SK-N-SH (cell line): ENCODE data around the gene MYADML2. TPM values are rescaled to one million over a fixed set of nuclear protein-coding genes. Genes with fewer than 3 reads are reported as not detected.

Source experiments
- CTCF ChIA-PET: fragments of 300-600, 350-600 bp; formaldehyde crosslinking; extraction: SDS; loops from one replicate; lab custom pipeline; 2021; lab: Yijun Ruan, JAX
- POLR2A ChIA-PET: fragments of 350-600 bp; sonication (Branson Sonifier 250); formaldehyde crosslinking; extraction: SDS; loops from one replicate; lab custom pipeline; 2020; ENCODE audit warnings: antibody characterized with exemption, inconsistent platforms; lab: Yijun Ruan, JAX
- DNase-seq: peaks from one replicate; pipeline ENCODE4 v3.0.0; 2012
- H2AFZ ChIP-seq: fragments of 200-600 bp; sonication (generic); 2 replicates; pipeline ENCODE4 v1.8.1; 2016; ENCODE audit warnings: antibody characterized with exemption, mild to moderate bottlenecking, low read depth
- H3F3A ChIP-seq: fragments of 200-600 bp; sonication (generic); replicated peaks from 2 replicates; pipeline ENCODE3; 2016; ENCODE audit warnings: antibody characterized with exemption, mild to moderate bottlenecking; ENCODE audit not compliant: insufficient read depth
- H3K27ac ChIP-seq, 2 experiments: fragments of 200-500 bp in 1 of 2; fragments of 200-600 bp in 1 of 2; sonication (Bioruptor generic) in 1 of 2; sonication (generic), shearing (Covaris generic) in 1 of 2; 2 replicates each; pipeline versions ENCODE4 v1.5.1 to v1.6.1; 2014 to 2016; ENCODE audit warnings: low read depth in 2 of 2, inconsistent platforms in 1 of 2, low read length in 1 of 2, mild to moderate bottlenecking in 1 of 2, mixed read lengths in 1 of 2
- H3K27me3 ChIP-seq: fragments of 200-600 bp; sonication (generic), shearing (Covaris generic); 2 replicates; pipeline ENCODE4 v1.6.1; 2016; ENCODE audit warnings: mixed run types; ENCODE audit not compliant: insufficient read depth
- H3K36me3 ChIP-seq, 2 experiments: fragments of 200-500 bp in 1 of 2; fragments of 200-600 bp in 1 of 2; sonication (Bioruptor generic) in 1 of 2; sonication (generic) in 1 of 2; replicated peaks in 1 of 2; 2 replicates each; pipeline versions ENCODE3 to v1.5.1; 2014 to 2016; ENCODE audit warnings: low read length in 1 of 2, mild to moderate bottlenecking in 1 of 2; ENCODE audit not compliant: insufficient read depth in 2 of 2, control insufficient read depth in 1 of 2
- H3K4me1 ChIP-seq, 2 experiments: fragments of 200-500 bp in 1 of 2; fragments of 200-600 bp in 1 of 2; sonication (Bioruptor generic) in 1 of 2; sonication (generic), shearing (Covaris generic) in 1 of 2; 2 replicates each; pipeline versions ENCODE4 v1.5.1 to v1.6.1; 2014 to 2016; ENCODE audit warnings: low read depth in 1 of 2, low read length in 1 of 2, mixed run types in 1 of 2; ENCODE audit not compliant: insufficient read depth in 2 of 2, control insufficient read depth in 1 of 2
- H3K4me2 ChIP-seq: fragments of 200-600 bp; sonication (generic), shearing (Covaris generic); 2 replicates; pipeline ENCODE4 v1.6.1; 2017; ENCODE audit warnings: mixed run types
- H3K4me3 ChIP-seq, 2 experiments: fragments of 200-500 bp in 1 of 2; fragments of 200-600 bp in 1 of 2; sonication (Bioruptor generic) in 1 of 2; sonication (generic), shearing (Covaris generic) in 1 of 2; 2 replicates each; pipeline versions ENCODE4 v1.5.1 to v1.8.1; 2014 to 2016; ENCODE audit warnings: low read depth in 2 of 2, inconsistent platforms in 1 of 2, low read length in 1 of 2, mild to moderate bottlenecking in 1 of 2, mixed read lengths in 1 of 2, moderate library complexity in 1 of 2
- H3K79me2 ChIP-seq: fragments of 200-600 bp; sonication (generic); 2 replicates; pipeline ENCODE4 v1.8.1; 2017; ENCODE audit warnings: mild to moderate bottlenecking; ENCODE audit not compliant: insufficient read depth
- H3K9ac ChIP-seq: fragments of 200-600 bp; sonication (generic); 2 replicates; pipeline ENCODE4 v1.6.1; 2017; ENCODE audit warnings: mixed run types
- H3K9me2 ChIP-seq: fragments of 200-600 bp; sonication (generic); 2 replicates; pipeline ENCODE4 v1.6.1; 2017; ENCODE audit warnings: mixed run types
- H3K9me3 ChIP-seq: fragments of 200-600 bp; sonication (generic); 2 replicates; pipeline ENCODE4 v1.6.1; 2017; ENCODE audit warnings: mixed run types, mild to moderate bottlenecking, moderate library complexity
- H4K20me1 ChIP-seq: fragments of 200-600 bp; sonication (generic); 2 replicates; pipeline ENCODE4 v1.6.1; 2017; ENCODE audit warnings: mild to moderate bottlenecking, mixed run types; ENCODE audit not compliant: insufficient read depth
- EZH2phosphoT487 ChIP-seq: fragments of 200-600 bp; sonication (generic); IDR thresholded peaks from 2 replicates; pipeline ENCODE4 v1.6.1; 2017; ENCODE audit warnings: low read depth, mixed run types, mild to moderate bottlenecking, antibody characterized with exemption, moderate library complexity, borderline replicate concordance
- GABPA ChIP-seq: IDR thresholded peaks from 2 replicates; pipeline ENCODE4 v1.4.0; 2012; ENCODE audit warnings: low read depth, mild to moderate bottlenecking
- GATA2 ChIP-seq: sonication (generic); formaldehyde crosslinking; IDR thresholded peaks from 2 replicates; pipeline ENCODE4 v1.5.0; 2020; ENCODE audit warnings: mild to moderate bottlenecking, missing genetic modification reagents
- MXI1 ChIP-seq: IDR thresholded peaks from 2 replicates; pipeline ENCODE4 v1.6.1; 2012; ENCODE audit warnings: mild to moderate bottlenecking, low read depth, low read length, improper control_type of control experiment
- RAD21 ChIP-seq: IDR thresholded peaks from 2 replicates; pipeline ENCODE4 v1.6.1; 2012; ENCODE audit warnings: mild to moderate bottlenecking, low read length
- RFX5 ChIP-seq: IDR thresholded peaks from 2 replicates; pipeline ENCODE4 v1.6.1; 2012; ENCODE audit warnings: mild to moderate bottlenecking, improper control_type of control experiment, low read length
- RXRA ChIP-seq: IDR thresholded peaks from 2 replicates; pipeline ENCODE4 v1.4.0; 2012; ENCODE audit warnings: low read depth, mild to moderate bottlenecking, borderline replicate concordance
- SMC3 ChIP-seq: IDR thresholded peaks from 2 replicates; pipeline ENCODE4 v1.6.1; 2012; ENCODE audit warnings: low read depth, low read length, improper control_type of control experiment
- TAF1 ChIP-seq: IDR thresholded peaks from 2 replicates; pipeline ENCODE4 v1.6.1; 2012; ENCODE audit warnings: low read depth, mild to moderate bottlenecking, low read length, moderate library complexity, borderline replicate concordance
- TCF12 ChIP-seq: IDR thresholded peaks from 2 replicates; pipeline ENCODE4 v1.4.0; 2012
- WGBS: methylation state at CpG from one replicate; pipeline ENCODE4 v1.1.6; 2017; ENCODE audit warnings: low lambda C conversion rate; 5-methylcytosine and 5-hydroxymethylcytosine counted together
- polyA plus RNA-seq, 3 experiments: library from polyadenylated mRNA; depleted of rRNA; stranded (reverse); fragments of >200 nt; gene quantifications; 2 replicates each; pipeline ENCODE4 v1.2.3, GENCODE V29; 2012
- TF ChIP-seq, protein P1 (sequence below): fragments of 150-350 bp; IDR thresholded peaks from 2 replicates; pipeline ENCODE4 v1.6.1; 2017; ENCODE audit warnings: antibody characterized with exemption, low read length, low read depth, borderline replicate concordance
- TF ChIP-seq, protein P2 (sequence below): IDR thresholded peaks from 2 replicates; pipeline ENCODE4 v1.4.0; 2012; ENCODE audit warnings: low read depth, borderline replicate concordance
- TF ChIP-seq, protein P3 (sequence below): IDR thresholded peaks from 2 replicates; pipeline ENCODE4 v1.4.0; 2012; ENCODE audit warnings: low read depth
- TF ChIP-seq, protein P4 (sequence below): IDR thresholded peaks from 2 replicates; pipeline ENCODE4 v1.4.0; 2012; ENCODE audit warnings: low read depth, borderline replicate concordance

MYADML2 gene
- polyA plus RNA-seq, 1 of the 3 experiments (the other 2 are of a cell fraction): not detected

DNA sequence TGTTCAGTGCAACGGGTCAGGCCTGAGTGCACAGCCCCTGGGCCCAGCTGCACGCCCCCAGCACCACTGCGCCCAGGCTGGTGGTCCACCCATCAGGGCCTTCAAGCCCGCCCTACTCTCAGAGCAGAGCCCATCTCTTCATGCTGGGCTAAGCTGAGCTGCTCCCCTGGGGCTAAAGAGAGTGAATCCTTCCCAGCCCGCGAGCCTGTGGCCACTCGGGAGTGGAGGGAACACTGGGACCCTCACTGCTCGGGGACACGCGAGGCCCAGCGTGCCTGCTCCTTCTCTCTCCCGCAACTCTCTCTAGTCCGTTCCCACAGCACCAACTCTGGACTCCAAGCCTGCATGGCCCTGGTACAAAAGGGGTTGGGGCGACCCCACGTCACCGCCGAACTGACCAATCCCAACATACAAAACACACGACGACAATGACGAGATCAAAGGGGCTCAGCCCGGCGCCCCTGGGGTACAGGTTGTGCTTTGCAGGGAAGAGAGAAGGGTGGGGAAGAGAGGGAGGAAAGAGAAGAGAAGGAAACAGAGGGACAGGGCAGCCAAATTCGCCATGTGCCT, 25.0 kb downstream of the MYADML2 start:
- H3F3A ChIP-seq: peaks cover 15% of the 10 kb centered on the region
- H3K4me1 ChIP-seq: peaks cover 16 to 28% of the 10 kb centered on the region in 2 experiments; a peak in 3 of 4 replicates
- H3K9me3 ChIP-seq: no peaks in the 10 kb centered on the region
- H3K4me2 ChIP-seq: no peak overlapping the region
- DNase-seq: no peak
- H3K36me3 ChIP-seq: peaks cover 9 to 40% of the 10 kb centered on the region in 2 experiments
- ChIA-PET POLR2A (no interaction called here), CTCF (interaction anchor here (1.0 to 2.9 kb wide), 3 partner anchors 52 to 98 kb away, joined by 6 to 10 read pairs (median 6); no protein-coding TSS in a partner anchor)
- H3K27ac ChIP-seq: no peak overlapping the region
- no peak overlapping the region for H3K9ac ChIP-seq
- no peak overlapping the region for H2AFZ ChIP-seq
- no peaks in the 10 kb centered on the region for H3K27me3 ChIP-seq
- TF ChIP-seq, protein P1, sequence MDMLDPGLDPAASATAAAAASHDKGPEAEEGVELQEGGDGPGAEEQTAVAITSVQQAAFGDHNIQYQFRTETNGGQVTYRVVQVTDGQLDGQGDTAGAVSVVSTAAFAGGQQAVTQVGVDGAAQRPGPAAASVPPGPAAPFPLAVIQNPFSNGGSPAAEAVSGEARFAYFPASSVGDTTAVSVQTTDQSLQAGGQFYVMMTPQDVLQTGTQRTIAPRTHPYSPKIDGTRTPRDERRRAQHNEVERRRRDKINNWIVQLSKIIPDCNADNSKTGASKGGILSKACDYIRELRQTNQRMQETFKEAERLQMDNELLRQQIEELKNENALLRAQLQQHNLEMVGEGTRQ: no peak
- TF ChIP-seq GATA2 (CRISPR knock-in tag): no peak
- TF ChIP-seq, protein P2, sequence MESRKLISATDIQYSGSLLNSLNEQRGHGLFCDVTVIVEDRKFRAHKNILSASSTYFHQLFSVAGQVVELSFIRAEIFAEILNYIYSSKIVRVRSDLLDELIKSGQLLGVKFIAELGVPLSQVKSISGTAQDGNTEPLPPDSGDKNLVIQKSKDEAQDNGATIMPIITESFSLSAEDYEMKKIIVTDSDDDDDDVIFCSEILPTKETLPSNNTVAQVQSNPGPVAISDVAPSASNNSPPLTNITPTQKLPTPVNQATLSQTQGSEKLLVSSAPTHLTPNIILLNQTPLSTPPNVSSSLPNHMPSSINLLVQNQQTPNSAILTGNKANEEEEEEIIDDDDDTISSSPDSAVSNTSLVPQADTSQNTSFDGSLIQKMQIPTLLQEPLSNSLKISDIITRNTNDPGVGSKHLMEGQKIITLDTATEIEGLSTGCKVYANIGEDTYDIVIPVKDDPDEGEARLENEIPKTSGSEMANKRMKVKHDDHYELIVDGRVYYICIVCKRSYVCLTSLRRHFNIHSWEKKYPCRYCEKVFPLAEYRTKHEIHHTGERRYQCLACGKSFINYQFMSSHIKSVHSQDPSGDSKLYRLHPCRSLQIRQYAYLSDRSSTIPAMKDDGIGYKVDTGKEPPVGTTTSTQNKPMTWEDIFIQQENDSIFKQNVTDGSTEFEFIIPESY: no peak
- TF ChIP-seq TAF1: no peak
- no peak for TF ChIP-seq MXI1
- TF ChIP-seq GABPA: no peak
- TF ChIP-seq TCF12: no peak
- TF ChIP-seq, protein P3, sequence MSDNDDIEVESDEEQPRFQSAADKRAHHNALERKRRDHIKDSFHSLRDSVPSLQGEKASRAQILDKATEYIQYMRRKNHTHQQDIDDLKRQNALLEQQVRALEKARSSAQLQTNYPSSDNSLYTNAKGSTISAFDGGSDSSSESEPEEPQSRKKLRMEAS: no peak
- H3K9me2 ChIP-seq: no peaks in the 10 kb centered on the region
- H4K20me1 ChIP-seq: peaks cover 80% of the 10 kb centered on the region
- no peak overlapping the region for H3K4me3 ChIP-seq
- 92% methylated on average over 20 of the region's 23 CpGs for WGBS
- peaks cover 93% of the 10 kb centered on the region for H3K79me2 ChIP-seq

DNA sequence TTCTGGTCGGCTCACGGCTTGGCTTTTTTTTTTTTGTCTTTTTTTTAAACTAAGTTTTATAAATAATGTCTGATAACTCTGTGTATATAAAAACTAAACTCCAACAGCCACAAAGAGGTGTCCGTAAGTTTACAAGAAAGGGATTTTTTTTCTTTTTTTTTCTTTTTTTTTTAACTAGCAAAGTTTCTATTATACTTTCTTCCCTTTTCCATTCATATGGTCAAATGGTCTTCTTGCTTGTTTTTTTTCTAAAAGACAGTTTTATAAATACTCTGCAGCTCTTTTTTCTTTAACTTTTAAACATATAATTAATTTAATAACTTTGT, 25.5 kb downstream of the MYADML2 start:
- H3K27ac ChIP-seq: no peak overlapping the region

More for the DNA sequence above, 25.5 kb downstream of the MYADML2 start:
- ChIA-PET CTCF (interaction anchor here (1.0 to 2.9 kb wide), 3 partner anchors 38 to 99 kb away, joined by 5 to 10 read pairs (median 6); no protein-coding TSS in a partner anchor), POLR2A (no interaction called here)
- Histone ChIP-seq H3K9me2 (no peaks in the 10 kb centered on the region), H3K9me3 (no peaks in the 10 kb centered on the region), H3K9ac (no peak overlapping the region), H3K4me1 (peaks cover 22 to 33% of the 10 kb centered on the region in 2 experiments), H3K79me2 (peaks cover 93% of the 10 kb centered on the region), H2AFZ (no peak overlapping the region), H3F3A (peaks cover 19% of the 10 kb centered on the region), H3K4me3 (no peak overlapping the region), H4K20me1 (peaks cover 84% of the 10 kb centered on the region), H3K27me3 (no peaks in the 10 kb centered on the region), H3K36me3 (peaks cover 9 to 40% of the 10 kb centered on the region in 2 experiments), H3K4me2 (no peak overlapping the region)
- no peak for TF ChIP-seq RXRA
- no peak for TF ChIP-seq EZH2phosphoT487
- no peak for TF ChIP-seq TAF1
- TF ChIP-seq RFX5: no peak
- TF ChIP-seq, protein P4, sequence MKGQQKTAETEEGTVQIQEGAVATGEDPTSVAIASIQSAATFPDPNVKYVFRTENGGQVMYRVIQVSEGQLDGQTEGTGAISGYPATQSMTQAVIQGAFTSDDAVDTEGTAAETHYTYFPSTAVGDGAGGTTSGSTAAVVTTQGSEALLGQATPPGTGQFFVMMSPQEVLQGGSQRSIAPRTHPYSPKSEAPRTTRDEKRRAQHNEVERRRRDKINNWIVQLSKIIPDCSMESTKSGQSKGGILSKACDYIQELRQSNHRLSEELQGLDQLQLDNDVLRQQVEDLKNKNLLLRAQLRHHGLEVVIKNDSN: no peak
- no peak for TF ChIP-seq RAD21
- TF ChIP-seq SMC3: no peak
- TF ChIP-seq GABPA: no peak
- no peak for DNase-seq
- 93% methylated on average over 3 of the region's 3 CpGs for WGBS
